Adrenal gland (tissue), 12 donors: ENCODE data around the gene BCL2A1. TPM values are rescaled to one million over a fixed set of nuclear protein-coding genes. Genes with fewer than 3 reads are reported as not detected.
"Not testable (repeated sequence)": the region's sequence is repeated elsewhere in the genome, so short reads cannot be mapped to it uniquely, and the experiment has no call there.

ENCODE experiments used
- DNase-seq, 7 donors: peaks; one replicate each; pipeline ENCODE4 v3.0.0-alpha.2; 2019 to 2020
- H3K27ac ChIP-seq, 5 donors: fragments of 200-600 bp; sonication (generic) in 4 of 5; 1 replicate in 3 of 5; 2 replicates in 2 of 5; pipeline versions ENCODE4 v1.5.1 to v1.8.0; 2016 to 2020; ENCODE audit warnings: mild to moderate bottlenecking in 1 of 5
- H3K27me3 ChIP-seq: fragments of 200-600 bp; 2 replicates; pipeline ENCODE4 v1.8.0; 2021
- H3K36me3 ChIP-seq, 2 donors: fragments of 200-600 bp; replicated peaks in 1 of 2; 1 replicate in 1 of 2; 2 replicates in 1 of 2; pipeline versions ENCODE4 v1.5.1 to v1.8.0; 2018 to 2022
- H3K4me1 ChIP-seq, 2 donors: fragments of 200-600 bp; replicated peaks in 1 of 2; 1 replicate in 1 of 2; 2 replicates in 1 of 2; pipeline versions ENCODE4 v1.5.1 to v1.8.0; 2018 to 2021
- H3K4me3 ChIP-seq, 4 donors: fragments of 200-600 bp; sonication (generic) in 3 of 4; one replicate each; pipeline ENCODE4 v1.5.1; 2016 to 2018
- H3K9me3 ChIP-seq, 3 donors: fragments of 200-600 bp; sonication (generic) in 1 of 3; replicated peaks in 1 of 3; 1 replicate in 2 of 3; 2 replicates in 1 of 3; pipeline versions ENCODE4 v1.5.1 to v1.8.0; 2016 to 2021
- CTCF ChIP-seq, 6 experiments: fragments of 450-650 bp in 4 of 6; fragments of 200-600 bp in 2 of 6; sonication (generic) in 1 of 6; IDR thresholded peaks; 1 replicate in 5 of 6; 2 replicates in 1 of 6; pipeline versions ENCODE4 v1.5.1 to v1.8.0; 2016 to 2021; ENCODE audit warnings: antibody characterized with exemption in 6 of 6, mild to moderate bottlenecking in 2 of 6, moderate library complexity in 1 of 6
- POLR2A ChIP-seq, 2 donors: fragments of 450-650 bp; IDR thresholded peaks; one replicate each; pipeline ENCODE4 v1.6.1; 2017; ENCODE audit warnings: antibody characterized with exemption in 2 of 2, mild to moderate bottlenecking in 2 of 2, moderate library complexity in 1 of 2
- WGBS, 4 donors: extraction: QIAGEN DNeasy Blood & Tissue Kit in 2 of 4; methylation state at CpG; one replicate each; pipeline versions ENCODE4 v1.1.5 to v1.1.7; 2013 to 2017; 5-methylcytosine and 5-hydroxymethylcytosine counted together
- intact Hi-C, 2 donors: fragments of 100-400 bp; cut with DNase I; formaldehyde crosslinking; loops; one replicate each; pipeline versions ENCODE4 v1.14.1 to v1.15.0; 2022 to 2023
- polyA plus RNA-seq, 3 donors: library from polyadenylated mRNA; stranded (reverse); fragments of 200-250 nt in 2 of 3; fragments of 350-450 nt in 1 of 3; fragmentation: Illumina TruSeq in 1 of 3; extraction: RNeasy Lipid Tissue Mini Kit (QIAGEN cat#74804) in 1 of 3; gene quantifications; one replicate each; pipeline ENCODE4 v1.2.3, GENCODE V29; 2013 to 2014
- total RNA-seq, 9 donors: library from RNA; depleted of rRNA in 4 of 9; stranded (reverse); fragments of >200 nt in 4 of 9; fragments of 120-200 nt in 1 of 9; fragmentation: NEBNext Ultra II Directional in 1 of 9; extraction: Animal tissue kit (Norgen Biotek cat#: 25700) in 1 of 9; gene quantifications; one replicate each; pipeline versions ENCODE4 v1.1.0 to v1.2.4, GENCODE V29; 2013 to 2023
- donor health status: healthy with polysubstance abuse.
- donor health status: Bipolar disorder and iron deficiency.
- donor health status: DM: yes; HTN: yes; CAD: no.
- donor health status: DM: no; HTN: no; CAD: no.
- donor health status: DM: no; HTN: no; CAD: no.
- donor health status: DM: yes; HTN: yes; CAD: no.

The BCL2A1 gene
- total and polyA plus RNA-seq, 12 donors = 0.56 to 19.1 (median 1.4) TPM; not detected in 1

- no peak for TF ChIP-seq POLR2A (IDR thresholded peaks at IDR 0.05)
- no peak for TF ChIP-seq CTCF (IDR thresholded peaks at IDR 0.05)
- DNase-seq = no peak
- H3K27ac ChIP-seq = no peak overlapping the region
- peaks cover 0 to 7% of the 10 kb centered on the region in 2 donors for H3K4me1 ChIP-seq
- WGBS, 4 donors = 65 to 78% (median 70%) methylated on average over 7 of the region's 7 CpGs
- H3K27me3 ChIP-seq = no peaks in the 10 kb centered on the region
- H3K9me3 ChIP-seq = no peaks in the 10 kb centered on the region
- H3K4me3 ChIP-seq = no peak overlapping the region
- no peaks in the 10 kb centered on the region for H3K36me3 ChIP-seq
- intact Hi-C loops = no loop called here
Observed at GRCh38 chr15:79966634-79967297, 4.2 kb downstream of the BCL2A1 start.

GRCh38 chr15:79965846-79966630 is 5.0 kb downstream of the BCL2A1 start:
- WGBS, 4 donors = 75 to 83% (median 79%) methylated on average over 4 of the region's 4 CpGs
- no peak for DNase-seq
- no peaks in the 10 kb centered on the region for H3K36me3 ChIP-seq
- TF ChIP-seq CTCF (IDR thresholded peaks at IDR 0.05) (no peak), POLR2A (IDR thresholded peaks at IDR 0.05) (no peak)
- no peak overlapping the region for H3K27ac ChIP-seq
- H3K9me3 ChIP-seq = no peaks in the 10 kb centered on the region
- peaks cover 0 to 7% of the 10 kb centered on the region in 2 donors for H3K4me1 ChIP-seq
- intact Hi-C loops = no loop called here
- no peak overlapping the region for H3K4me3 ChIP-seq
- H3K27me3 ChIP-seq = no peaks in the 10 kb centered on the region

GRCh38 chr15:79964232-79964805 is 6.7 kb downstream of the BCL2A1 start:
- intact Hi-C loops = no loop called here
- no peaks in the 10 kb centered on the region for H3K4me1 ChIP-seq
- TF ChIP-seq CTCF (IDR thresholded peaks at IDR 0.05) (no peak), POLR2A (IDR thresholded peaks at IDR 0.05) (no peak)
- no peaks in the 10 kb centered on the region for H3K27me3 ChIP-seq
- H3K4me3 ChIP-seq = no peak overlapping the region
- 89 to 92% (median 91%) methylated on average over 6 of the region's 6 CpGs for WGBS, 4 donors
- no peaks in the 10 kb centered on the region for H3K9me3 ChIP-seq
- DNase-seq = no peak
- no peak overlapping the region for H3K27ac ChIP-seq
- no peaks in the 10 kb centered on the region for H3K36me3 ChIP-seq

- H3K4me3 ChIP-seq, intact Hi-C loops, H3K27ac ChIP-seq, H3K27me3 ChIP-seq, DNase-seq, H3K9me3 ChIP-seq, H3K4me1 ChIP-seq, H3K36me3 ChIP-seq: not testable (repeated sequence)
- 92 to 96% (median 95%) methylated on average over 11 of the region's 11 CpGs for WGBS, 4 donors
Observed at GRCh38 chr15:79962921-79963320, 8.1 kb downstream of the BCL2A1 start.
